GM13976 (cell line): Measurements from ENCODE around the gene KIAA0513.
"Not testable (repeated sequence)": the region's sequence is repeated elsewhere in the genome, so short reads cannot be mapped to it uniquely, and the experiment has no call there.

Experiments
- DNase-seq: peaks from one replicate; pipeline ENCODE4 v3.0.0; 2012; ENCODE audit warnings: low spot score
- CTCF ChIP-seq: IDR thresholded peaks from 2 replicates; pipeline ENCODE4 v1.5.1; 2012; ENCODE audit warnings: borderline replicate concordance, mild to moderate bottlenecking; ENCODE audit not compliant: insufficient read depth; ENCODE audit errors: extremely low read depth, missing control alignments, control extremely low read depth
- in situ Hi-C: fragments of 300-500 bp; cut with MboI; formaldehyde crosslinking; loops from one replicate; pipeline ENCODE4 v1.12.0; 2022; ENCODE audit warnings: low sequenced_read_pairs, mixed read lengths, inconsistent platforms; ENCODE audit not compliant: unreplicated experiment

Gene KIAA0513

GRCh38 chr16:85047867-85048455 is 20.4 kb downstream of the KIAA0513 start:
- no peak for DNase-seq
- TF ChIP-seq CTCF, result no peak
- in situ Hi-C loops, result no loop called here

- no peak for DNase-seq
- in situ Hi-C loops, result no loop called here
- TF ChIP-seq CTCF, result no peak
Observed at GRCh38 chr16:85048921-85049562, 21.4 kb downstream of the KIAA0513 start.

- no peak for DNase-seq
- TF ChIP-seq CTCF, result no peak
- in situ Hi-C loops, result no loop called here
Observed at GRCh38 chr16:85049706-85050305, 22.2 kb downstream of the KIAA0513 start.

GRCh38 chr16:85051067-85051581 is 23.5 kb downstream of the KIAA0513 start:
- no peak for DNase-seq
- in situ Hi-C loops, result no loop called here
- TF ChIP-seq CTCF, result no peak

- TF ChIP-seq CTCF, result no peak
- in situ Hi-C loops, result no loop called here
- DNase-seq, result no peak
Observed at GRCh38 chr16:85051683-85052082, 24.1 kb downstream of the KIAA0513 start.

GRCh38 chr16:85052536-85052935 is 24.9 kb downstream of the KIAA0513 start:
- no peak for TF ChIP-seq CTCF
- DNase-seq, result no peak
- in situ Hi-C loops, result no loop called here

GRCh38 chr16:85054321-85054720 is 26.7 kb downstream of the KIAA0513 start:
- DNase-seq, in situ Hi-C loops: not testable (repeated sequence)
